GM13977 (cell line): Measurements from ENCODE around the gene CDC42BPG.
A peak's percentile ranks its signal among the peaks of the same experiment; 100 is the strongest.
"Not testable (repeated sequence)": the region's sequence is repeated elsewhere in the genome, so short reads cannot be mapped to it uniquely, and the experiment has no call there.

ENCODE experiments used
- DNase-seq: peaks from one replicate; pipeline ENCODE4 v3.0.0; 2012; ENCODE audit warnings: low spot score
- in situ Hi-C: fragments of 300-500 bp; cut with MboI; formaldehyde crosslinking; loops from one replicate; pipeline ENCODE4 v1.12.0; 2022; ENCODE audit warnings: low sequenced_read_pairs, low pct_unique_long_range_greater_than_20kb, mixed read lengths, inconsistent platforms; ENCODE audit not compliant: unreplicated experiment
- TF ChIP-seq, protein P1 (sequence below): IDR thresholded peaks from 2 replicates; pipeline ENCODE4 v1.5.1; 2012; ENCODE audit warnings: mild to moderate bottlenecking, control low read depth; ENCODE audit not compliant: insufficient read depth; ENCODE audit errors: extremely low read depth, missing control alignments

Gene CDC42BPG

GRCh38 chr11:64823568-64824119 lies 20.8 kb downstream of the CDC42BPG start:
- no peak for DNase-seq
- in situ Hi-C loops: no loop called here
- TF ChIP-seq, protein P1, sequence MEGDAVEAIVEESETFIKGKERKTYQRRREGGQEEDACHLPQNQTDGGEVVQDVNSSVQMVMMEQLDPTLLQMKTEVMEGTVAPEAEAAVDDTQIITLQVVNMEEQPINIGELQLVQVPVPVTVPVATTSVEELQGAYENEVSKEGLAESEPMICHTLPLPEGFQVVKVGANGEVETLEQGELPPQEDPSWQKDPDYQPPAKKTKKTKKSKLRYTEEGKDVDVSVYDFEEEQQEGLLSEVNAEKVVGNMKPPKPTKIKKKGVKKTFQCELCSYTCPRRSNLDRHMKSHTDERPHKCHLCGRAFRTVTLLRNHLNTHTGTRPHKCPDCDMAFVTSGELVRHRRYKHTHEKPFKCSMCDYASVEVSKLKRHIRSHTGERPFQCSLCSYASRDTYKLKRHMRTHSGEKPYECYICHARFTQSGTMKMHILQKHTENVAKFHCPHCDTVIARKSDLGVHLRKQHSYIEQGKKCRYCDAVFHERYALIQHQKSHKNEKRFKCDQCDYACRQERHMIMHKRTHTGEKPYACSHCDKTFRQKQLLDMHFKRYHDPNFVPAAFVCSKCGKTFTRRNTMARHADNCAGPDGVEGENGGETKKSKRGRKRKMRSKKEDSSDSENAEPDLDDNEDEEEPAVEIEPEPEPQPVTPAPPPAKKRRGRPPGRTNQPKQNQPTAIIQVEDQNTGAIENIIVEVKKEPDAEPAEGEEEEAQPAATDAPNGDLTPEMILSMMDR: no peak

GRCh38 chr11:64817476-64817875 lies 27.0 kb downstream of the CDC42BPG start:
- TF ChIP-seq, protein P1: no peak
- in situ Hi-C loops: no loop called here
- DNase-seq: no peak

DNA sequence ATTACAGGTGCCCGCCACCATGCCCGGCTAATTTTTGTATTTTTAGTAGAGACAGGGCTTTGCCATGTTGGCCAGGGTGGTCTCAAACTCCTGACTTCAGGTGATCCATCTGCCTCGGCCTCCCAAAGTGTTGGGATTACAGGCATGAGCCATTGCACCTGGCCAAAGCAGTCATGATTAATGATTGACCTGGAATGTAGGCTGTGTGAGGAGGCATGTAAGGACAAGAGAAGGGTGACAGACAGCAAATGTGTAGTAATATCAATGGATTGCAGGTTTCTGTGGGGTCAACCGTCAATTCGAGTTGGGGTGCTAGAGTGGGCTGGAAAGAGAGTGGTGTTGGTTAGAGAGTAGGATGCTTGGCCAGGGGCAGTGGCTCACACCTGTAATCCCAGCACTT lies 29.0 kb downstream of the CDC42BPG start:
- in situ Hi-C loops, DNase-seq: not testable (repeated sequence)

DNA sequence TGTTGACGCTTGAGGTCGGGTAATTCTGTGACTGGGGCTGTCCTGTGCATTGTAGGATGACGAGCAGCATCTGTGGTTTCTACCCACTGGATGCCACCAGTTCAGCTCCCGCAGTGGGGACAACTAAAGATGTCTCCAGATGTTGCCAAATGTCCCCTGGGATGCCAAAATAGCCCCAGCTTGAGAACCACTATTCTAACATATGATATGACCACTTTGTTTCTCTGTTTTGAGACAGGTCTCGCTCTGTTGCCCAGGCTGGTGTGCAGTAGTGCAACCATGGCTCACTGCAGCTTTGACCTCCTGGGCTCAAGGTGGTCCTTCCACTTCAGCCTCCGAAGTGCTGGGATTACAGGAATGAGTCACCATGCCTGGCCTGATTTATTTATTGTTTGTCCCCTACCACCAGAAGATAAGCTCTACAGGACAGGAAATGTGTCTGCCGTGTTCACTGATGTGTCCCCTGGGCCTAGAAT lies 29.7 kb downstream of the CDC42BPG start:
- no peak for DNase-seq
- in situ Hi-C loops: no loop called here
- TF ChIP-seq, protein P1: no peak

DNA sequence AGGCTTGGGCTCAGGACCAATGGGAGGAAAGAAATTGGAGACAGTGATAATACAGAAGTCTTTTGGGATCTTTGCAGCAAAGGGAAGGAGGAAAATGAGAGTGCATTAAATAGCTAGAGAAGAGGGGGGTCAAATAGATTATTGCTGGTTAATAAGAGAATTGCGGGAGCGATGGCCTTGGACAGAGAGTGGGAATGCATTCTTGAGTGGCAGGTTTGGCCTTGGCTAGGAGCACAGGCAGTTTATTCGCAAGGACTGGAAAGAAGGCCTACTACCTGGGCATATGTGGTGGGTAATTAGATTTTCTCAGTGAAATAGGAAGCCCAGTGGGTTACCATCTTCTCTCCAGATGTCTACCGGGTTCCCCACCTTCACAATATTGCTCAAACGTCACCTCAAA lies 30.6 kb downstream of the CDC42BPG start:
- DNase-seq: no peak
- TF ChIP-seq, protein P1: no peak
- in situ Hi-C loops: no loop called here

GRCh38 chr11:64810891-64811272 lies 33.6 kb downstream of the CDC42BPG start:
- peak; percentile 55 for DNase-seq
- in situ Hi-C loops: no loop called here

DNA sequence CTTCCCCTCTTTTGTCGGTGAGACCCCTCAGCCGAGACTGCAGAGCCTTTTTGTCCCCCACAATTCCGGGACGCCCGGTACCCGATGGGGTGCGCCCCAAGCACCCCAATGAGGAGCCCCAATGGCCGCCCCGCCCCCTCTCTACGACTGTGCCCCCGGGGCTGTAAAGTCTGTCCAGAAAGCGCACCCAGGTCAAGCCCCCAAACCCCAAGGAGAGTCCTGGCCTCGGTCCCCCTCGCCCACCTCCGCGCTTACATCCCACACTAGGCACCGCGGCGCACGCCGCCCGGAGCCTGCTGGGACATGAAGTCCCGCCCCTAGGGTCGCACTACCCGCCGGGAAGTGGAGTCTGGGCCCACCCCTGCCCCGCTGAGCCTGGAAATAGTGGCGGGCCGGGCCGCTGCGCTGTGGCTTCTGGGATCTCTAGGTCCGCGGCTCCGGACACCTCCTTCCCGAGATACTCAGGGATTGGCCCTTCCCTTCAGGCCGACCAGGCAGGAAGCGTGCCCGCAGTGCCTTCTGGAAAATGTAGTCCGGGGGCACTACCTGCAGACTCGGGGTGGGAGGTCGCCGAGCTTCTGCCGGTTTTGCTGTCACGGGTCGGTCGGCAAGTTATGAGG lies 34.1 kb downstream of the CDC42BPG start, which contains the start of gene MEN1:
TSS of gene MEN1 (minus strand) at position 281 of the 620 bp plus-strand sequence. CDS start 442 bp downstream, outside the sequence.
- TF ChIP-seq, protein P1: no peak
- peak; percentile 92 for DNase-seq
- in situ Hi-C loops: no loop called here

More at GRCh38 chr11:64810891-64811272, 33.6 kb downstream of the CDC42BPG start:
- TF ChIP-seq, protein P1: no peak
